ENCODE results near the gene RTN4IP1. TPM values are rescaled to one million over a fixed set of nuclear protein-coding genes. Genes with fewer than 3 reads are reported as not detected.

Gene RTN4IP1
- total and polyA plus RNA-seq, 8 donors: 5.4 to 44.2 (median 9.2) TPM; not detected in 1

DNA sequence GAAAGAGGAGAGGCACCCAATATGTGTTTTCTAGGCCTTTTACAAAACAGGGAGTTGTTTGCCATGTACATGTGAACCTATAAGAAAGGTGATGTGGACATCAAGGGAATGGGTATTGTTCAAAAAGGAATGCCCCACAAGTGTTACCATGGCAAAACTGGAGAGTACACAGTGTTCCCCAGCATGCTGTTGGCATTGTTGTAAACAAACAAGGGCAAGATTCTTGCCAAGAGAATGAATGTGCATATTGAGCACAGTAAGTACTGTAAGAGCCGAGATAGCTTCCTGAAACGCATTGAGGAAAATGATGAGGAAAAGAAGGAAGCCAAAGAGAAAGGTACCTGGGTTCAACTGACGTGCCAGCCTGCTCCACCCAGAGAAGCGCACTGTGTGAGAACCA, 13.2 kb upstream of the RTN4IP1 start:
- no peak overlapping the region for H3K4me3 ChIP-seq
- TF ChIP-seq POLR2AphosphoS5 (IDR thresholded peaks at IDR 0.05) (no peak), EP300 (IDR thresholded peaks at IDR 0.05) (no peak), POLR2A (IDR thresholded peaks at IDR 0.05) (no peak)
- no peaks in the 10 kb centered on the region for H3K9me3 ChIP-seq
- WGBS, 5 donors: 86 to 96% (median 92%) methylated on average over 4 of the region's 4 CpGs
- H3K4me1 ChIP-seq: peaks cover 0 to 12% (median 0%) of the 10 kb centered on the region in 4 donors
- no peaks in the 10 kb centered on the region for H3K27me3 ChIP-seq
- DNase-seq: no peak
- H3K36me3 ChIP-seq: peaks cover 7 to 67% (median 59%) of the 10 kb centered on the region in 4 donors
- intact Hi-C loops (cut with DNase I; ENCODE audit: low total_unique reads): no loop called here
- no peak overlapping the region for H3K27ac ChIP-seq

- TF ChIP-seq POLR2A (IDR thresholded peaks at IDR 0.05) (no peak), POLR2AphosphoS5 (IDR thresholded peaks at IDR 0.05) (no peak), EP300 (IDR thresholded peaks at IDR 0.05) (no peak)
- TF ChIP-seq, protein P1, sequence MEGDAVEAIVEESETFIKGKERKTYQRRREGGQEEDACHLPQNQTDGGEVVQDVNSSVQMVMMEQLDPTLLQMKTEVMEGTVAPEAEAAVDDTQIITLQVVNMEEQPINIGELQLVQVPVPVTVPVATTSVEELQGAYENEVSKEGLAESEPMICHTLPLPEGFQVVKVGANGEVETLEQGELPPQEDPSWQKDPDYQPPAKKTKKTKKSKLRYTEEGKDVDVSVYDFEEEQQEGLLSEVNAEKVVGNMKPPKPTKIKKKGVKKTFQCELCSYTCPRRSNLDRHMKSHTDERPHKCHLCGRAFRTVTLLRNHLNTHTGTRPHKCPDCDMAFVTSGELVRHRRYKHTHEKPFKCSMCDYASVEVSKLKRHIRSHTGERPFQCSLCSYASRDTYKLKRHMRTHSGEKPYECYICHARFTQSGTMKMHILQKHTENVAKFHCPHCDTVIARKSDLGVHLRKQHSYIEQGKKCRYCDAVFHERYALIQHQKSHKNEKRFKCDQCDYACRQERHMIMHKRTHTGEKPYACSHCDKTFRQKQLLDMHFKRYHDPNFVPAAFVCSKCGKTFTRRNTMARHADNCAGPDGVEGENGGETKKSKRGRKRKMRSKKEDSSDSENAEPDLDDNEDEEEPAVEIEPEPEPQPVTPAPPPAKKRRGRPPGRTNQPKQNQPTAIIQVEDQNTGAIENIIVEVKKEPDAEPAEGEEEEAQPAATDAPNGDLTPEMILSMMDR (IDR thresholded peaks at IDR 0.05): no peak
- H3K4me3 ChIP-seq: no peak overlapping the region
- peaks cover 0 to 20% (median 4%) of the 10 kb centered on the region in 4 donors for H3K4me1 ChIP-seq
- intact Hi-C loops (cut with DNase I; ENCODE audit: low total_unique reads): no loop called here
- H3K27me3 ChIP-seq: no peaks in the 10 kb centered on the region
- WGBS, 5 donors: 79 to 83% (median 82%) methylated on average over 4 of the region's 4 CpGs
- DNase-seq: no peak
- H3K36me3 ChIP-seq: peaks cover 7 to 48% (median 41%) of the 10 kb centered on the region in 4 donors
- no peak overlapping the region for H3K27ac ChIP-seq
- H3K9me3 ChIP-seq: no peaks in the 10 kb centered on the region
These were observed 10.5 kb upstream of the RTN4IP1 start for GRCh38 chr6:106639812-106640211.

DNA sequence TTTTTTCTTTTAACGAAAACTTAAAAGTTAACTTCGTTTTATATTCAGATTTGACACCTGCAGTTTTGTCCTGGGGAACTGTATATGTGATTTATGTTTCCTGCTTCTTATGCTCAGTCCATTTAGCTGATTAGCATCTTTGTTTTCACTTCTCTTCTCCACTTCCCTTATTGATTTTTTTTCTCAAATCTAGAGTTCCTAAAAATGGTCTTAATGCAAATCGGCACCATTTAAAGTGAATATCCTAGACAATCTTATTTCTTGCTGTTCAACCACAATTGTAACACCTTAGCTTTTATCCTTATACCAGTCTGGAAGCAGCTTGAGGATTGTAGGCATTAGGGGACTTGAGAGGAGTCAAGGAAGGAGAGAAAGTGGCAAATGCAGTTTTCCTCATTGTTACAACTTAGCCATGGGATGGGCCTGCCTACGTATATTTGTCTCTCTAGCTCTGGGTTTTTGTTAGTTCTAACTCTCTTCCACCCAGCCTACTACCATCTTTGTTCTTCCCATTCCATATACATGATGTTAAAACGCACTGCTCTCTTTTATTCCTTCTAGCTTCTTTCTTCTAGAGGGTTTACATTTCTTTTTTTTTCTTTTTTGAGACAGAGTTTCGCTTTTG, 8.5 kb upstream of the RTN4IP1 start:
- Histone ChIP-seq H3K27me3 (no peaks in the 10 kb centered on the region), H3K4me3 (no peak overlapping the region), H3K27ac (peak overlapping the region in 1 of 5 donors; percentile 21), H3K4me1 (peaks cover 0 to 27% (median 7%) of the 10 kb centered on the region in 4 donors), H3K36me3 (peaks cover 0 to 28% (median 21%) of the 10 kb centered on the region in 4 donors), H3K9me3 (no peaks in the 10 kb centered on the region)
- no peak for TF ChIP-seq POLR2A (IDR thresholded peaks at IDR 0.05)
- no peak for TF ChIP-seq POLR2AphosphoS5 (IDR thresholded peaks at IDR 0.05)
- TF ChIP-seq EP300 (IDR thresholded peaks at IDR 0.05): no peak
- TF ChIP-seq, protein P1 (IDR thresholded peaks at IDR 0.05): no peak
- intact Hi-C loops (cut with DNase I; ENCODE audit: low total_unique reads): no loop called here
- WGBS, 5 donors: 66 to 80% (median 76%) methylated on average over 6 of the region's 6 CpGs
- DNase-seq: no peak

DNA sequence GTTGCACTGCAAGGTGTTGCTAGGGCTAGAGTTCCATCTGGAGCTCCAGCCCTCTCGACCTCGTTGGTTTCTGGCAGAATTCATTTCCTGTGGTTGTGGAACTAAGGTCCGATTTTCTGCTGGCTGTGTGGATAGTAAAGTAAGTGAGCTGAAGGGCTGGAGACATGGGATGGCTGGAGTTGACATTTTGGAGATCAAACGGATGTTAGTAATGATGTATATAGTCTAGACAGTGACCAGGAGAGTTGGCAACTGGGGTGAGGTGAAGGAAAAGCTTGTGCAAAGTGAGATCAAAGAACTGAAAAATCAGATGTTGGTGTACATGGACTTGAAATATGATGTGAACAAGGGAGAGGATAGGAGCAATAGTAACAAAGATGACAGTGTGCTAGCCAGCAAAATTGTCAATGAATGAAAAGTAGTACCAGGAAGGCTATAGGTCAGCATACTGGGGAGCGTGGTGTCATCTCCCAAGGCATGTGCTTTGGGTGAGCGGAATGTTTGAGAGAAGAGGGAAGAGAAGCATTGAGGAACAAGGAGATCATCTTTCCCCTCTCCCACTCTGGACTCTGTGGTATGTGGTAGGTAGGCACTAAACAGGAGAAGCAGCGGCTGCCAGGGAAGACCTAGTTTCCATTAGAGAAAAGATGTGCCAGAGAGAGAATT, 7.9 kb upstream of the RTN4IP1 start:
- TF ChIP-seq EP300 (IDR thresholded peaks at IDR 0.05) (no peak), POLR2A (IDR thresholded peaks at IDR 0.05) (no peak), POLR2AphosphoS5 (IDR thresholded peaks at IDR 0.05) (no peak)
- TF ChIP-seq, protein P1 (IDR thresholded peaks at IDR 0.05): no peak
- Histone ChIP-seq H3K4me1 (peaks cover 0 to 30% (median 10%) of the 10 kb centered on the region in 4 donors), H3K27ac (peak overlapping the region in 1 of 5 donors; percentile 21), H3K4me3 (no peak overlapping the region), H3K9me3 (no peaks in the 10 kb centered on the region), H3K27me3 (no peaks in the 10 kb centered on the region), H3K36me3 (peaks cover 0 to 22% (median 15%) of the 10 kb centered on the region in 4 donors)
- WGBS, 5 donors: 71 to 77% (median 74%) methylated on average over 7 of the region's 7 CpGs
- intact Hi-C loops (cut with DNase I; ENCODE audit: low total_unique reads): no loop called here
- no peak for DNase-seq
